HEK293 (cell line): ENCODE measurements around the gene SRP9.

Experiments used
- CTCF ChIA-PET: fragments of 350-600 bp; formaldehyde crosslinking; extraction: SDS; loops from one replicate; lab custom pipeline; 2021; ENCODE audit warnings: antibody characterized with exemption; lab: Yijun Ruan, JAX
- POLR2A ChIA-PET: fragments of 300-600 bp; formaldehyde crosslinking; extraction: SDS; loops from one replicate; lab custom pipeline; 2020; ENCODE audit warnings: antibody characterized with exemption, inconsistent platforms; lab: Yijun Ruan, JAX
- H3K27ac ChIP-seq: fragments of 200-500 bp; sonication (Bioruptor generic); 2 replicates; pipeline ENCODE4 v1.5.1; 2014; ENCODE audit warnings: low read depth, low read length, control low read depth, inconsistent platforms; ENCODE audit errors: extremely low read depth
- H3K36me3 ChIP-seq, 2 experiments: fragments of 200-500 bp in 1 of 2; sonication (Bioruptor generic) in 1 of 2; 1 replicate in 1 of 2; 2 replicates in 1 of 2; pipeline ENCODE4 v1.5.1; 2014 to 2017; ENCODE audit warnings: inconsistent platforms in 2 of 2, low read length in 2 of 2; ENCODE audit not compliant: control insufficient read depth in 2 of 2, insufficient read depth in 1 of 2
- H3K4me1 ChIP-seq: fragments of 200-500 bp; sonication (Bioruptor generic); 2 replicates; pipeline ENCODE4 v1.5.1; 2014; ENCODE audit warnings: mild to moderate bottlenecking, low read length, inconsistent platforms; ENCODE audit not compliant: control insufficient read depth, insufficient read depth
- H3K4me3 ChIP-seq: 2 replicates; pipeline ENCODE4 v1.5.1; 2011; ENCODE audit warnings: low read depth, mild to moderate bottlenecking, control low read depth, low read length, moderate library complexity
- H3K9me3 ChIP-seq: fragments of 200-500 bp; sonication (Bioruptor generic); 2 replicates; pipeline ENCODE4 v1.5.1; 2014; ENCODE audit warnings: low read depth, low read length, inconsistent platforms; ENCODE audit not compliant: control insufficient read depth, insufficient read depth
- REPIN1 ChIP-seq: fragments of 450-650 bp; formaldehyde crosslinking; IDR thresholded peaks from 2 replicates; pipeline ENCODE4 v1.5.1; 2017; ENCODE audit warnings: missing biosample characterization, missing genetic modification characterization, low read depth
- REST ChIP-seq: fragments of 450-650 bp; formaldehyde crosslinking; IDR thresholded peaks from 2 replicates; pipeline ENCODE4 v1.5.1; 2016; ENCODE audit warnings: missing biosample characterization, missing genetic modification characterization
- SP7 ChIP-seq: fragments of 450-650 bp; formaldehyde crosslinking; IDR thresholded peaks from 2 replicates; pipeline ENCODE4 v1.5.1; 2016; ENCODE audit warnings: missing biosample characterization, missing genetic modification characterization
- TCF7L2 ChIP-seq: IDR thresholded peaks from 2 replicates; pipeline ENCODE4 v1.6.1; 2011; ENCODE audit warnings: low read depth, mild to moderate bottlenecking, inconsistent platforms, low read length, moderate library complexity, borderline replicate concordance
- ZNF146 ChIP-seq: fragments of 450-650 bp; formaldehyde crosslinking; IDR thresholded peaks from 2 replicates; pipeline ENCODE4 v1.5.1; 2016; ENCODE audit warnings: missing biosample characterization, missing genetic modification characterization
- ZNF155 ChIP-seq: fragments of 450-650 bp; formaldehyde crosslinking; IDR thresholded peaks from 2 replicates; pipeline ENCODE4 v1.5.1; 2016; ENCODE audit warnings: missing biosample characterization, missing genetic modification characterization
- ZNF184 ChIP-seq: fragments of 450-650 bp; IDR thresholded peaks from 2 replicates; pipeline ENCODE4 v1.5.1; 2018; ENCODE audit warnings: missing biosample characterization, mild to moderate bottlenecking, missing genetic modification characterization
- ZNF211 ChIP-seq: fragments of 450-650 bp; formaldehyde crosslinking; IDR thresholded peaks from 2 replicates; pipeline ENCODE4 v1.5.1; 2016; ENCODE audit warnings: low read depth, missing biosample characterization, missing genetic modification characterization
- ZNF292 ChIP-seq: fragments of 450-650 bp; formaldehyde crosslinking; IDR thresholded peaks from 2 replicates; pipeline ENCODE4 v1.5.1; 2016; ENCODE audit warnings: low read depth, missing biosample characterization, missing genetic modification characterization, borderline replicate concordance
- ZNF324 ChIP-seq: fragments of 450-650 bp; formaldehyde crosslinking; IDR thresholded peaks from 2 replicates; pipeline ENCODE4 v1.5.1; 2016; ENCODE audit warnings: missing biosample characterization, missing genetic modification characterization
- ZNF362 ChIP-seq: fragments of 450-650 bp; formaldehyde crosslinking; IDR thresholded peaks from 2 replicates; pipeline ENCODE4 v1.5.1; 2016; ENCODE audit warnings: missing biosample characterization, missing genetic modification characterization
- ZNF394 ChIP-seq: fragments of 450-650 bp; formaldehyde crosslinking; IDR thresholded peaks from 2 replicates; pipeline ENCODE4 v1.5.1; 2016; ENCODE audit warnings: missing biosample characterization, missing genetic modification characterization, mild to moderate bottlenecking, moderate library complexity, borderline replicate concordance
- ZNF521 ChIP-seq: fragments of 450-650 bp; formaldehyde crosslinking; IDR thresholded peaks from 2 replicates; pipeline ENCODE4 v1.5.1; 2017; ENCODE audit warnings: missing biosample characterization, mild to moderate bottlenecking, missing genetic modification characterization
- ZNF529 ChIP-seq: fragments of 450-650 bp; formaldehyde crosslinking; IDR thresholded peaks from 2 replicates; pipeline ENCODE4 v1.5.1; 2017; ENCODE audit warnings: missing genetic modification characterization, missing biosample characterization; ENCODE audit not compliant: insufficient replicate concordance
- ZNF580 ChIP-seq: fragments of 450-650 bp; formaldehyde crosslinking; IDR thresholded peaks from 2 replicates; pipeline ENCODE4 v1.5.1; 2016; ENCODE audit warnings: missing biosample characterization, missing genetic modification characterization
- ZNF600 ChIP-seq: fragments of 450-650 bp; formaldehyde crosslinking; IDR thresholded peaks from 2 replicates; pipeline ENCODE4 v1.5.1; 2016; ENCODE audit warnings: missing biosample characterization, missing genetic modification characterization
- ZNF645 ChIP-seq: fragments of 450-650 bp; formaldehyde crosslinking; IDR thresholded peaks from 2 replicates; pipeline ENCODE4; 2016; ENCODE audit warnings: missing biosample characterization, missing genetic modification characterization
- ZNF701 ChIP-seq: fragments of 450-650 bp; formaldehyde crosslinking; IDR thresholded peaks from 2 replicates; pipeline ENCODE4 v1.5.1; 2016; ENCODE audit warnings: missing biosample characterization, missing genetic modification characterization
- ZNF76 ChIP-seq: fragments of 450-650 bp; formaldehyde crosslinking; IDR thresholded peaks from 2 replicates; pipeline ENCODE4; 2016; ENCODE audit warnings: low read depth, missing biosample characterization, missing genetic modification characterization, borderline replicate concordance
- ZNF792 ChIP-seq: fragments of 450-650 bp; formaldehyde crosslinking; IDR thresholded peaks from 2 replicates; pipeline ENCODE4 v1.5.1; 2016; ENCODE audit warnings: missing biosample characterization, missing genetic modification characterization
- ZSCAN16 ChIP-seq: fragments of 450-650 bp; formaldehyde crosslinking; IDR thresholded peaks from 2 replicates; pipeline ENCODE4 v1.5.1; 2016; ENCODE audit warnings: missing biosample characterization, missing genetic modification characterization

The SRP9 gene

GRCh38 chr1:225750875-225751824, 26.5 kb upstream of the SRP9 start (continued):
- no peak for TF ChIP-seq ZNF521 (tag by site-specific recombination)

GRCh38 chr1:225752245-225752644, 25.4 kb upstream of the SRP9 start:
- ChIA-PET CTCF (interaction anchor here (0.6 to 1.4 kb wide), 6 partner anchors 12 to 656 kb away, joined by 3 to 8 read pairs (median 4); no protein-coding TSS in a partner anchor), POLR2A (interaction anchor here (0.5 to 1.5 kb wide), 8 partner anchors 10 to 146 kb away, joined by 3 to 6 read pairs (median 4); partner anchors contain the start of gene SRP9)

GRCh38 chr1:225754940-225755641, 22.5 kb upstream of the SRP9 start:
- Histone ChIP-seq H3K9me3 (no peaks in the 10 kb centered on the region), H3K4me1 (peaks cover 6% of the 10 kb centered on the region), H3K4me3 (no peak overlapping the region), H3K27ac (no peak overlapping the region), H3K36me3 (no peaks in the 10 kb centered on the region)
- ChIA-PET CTCF (interaction anchor here (0.7 to 1.5 kb wide), 4 partner anchors 17 to 276 kb away, joined by 3 to 5 read pairs (median 3); no protein-coding TSS in a partner anchor), POLR2A (interaction anchor here (0.6 to 1.3 kb wide), 3 partner anchors 22 to 106 kb away, joined by 4 to 6 read pairs (median 4); partner anchors contain the start of gene SRP9)
- peak; percentile 28; the same call in 1 of the 2 replicates for TF ChIP-seq SP7 (tag by site-specific recombination)
- no peak for TF ChIP-seq ZNF701 (tag by site-specific recombination)
- peak; percentile 18; the same call in 1 of the 2 replicates for TF ChIP-seq ZNF362
- no peak for TF ChIP-seq ZNF792
- TF ChIP-seq ZNF645 (tag by site-specific recombination): no peak
- TF ChIP-seq ZNF155: no peak
- TF ChIP-seq ZNF292 (tag by site-specific recombination): no peak
- TF ChIP-seq TCF7L2: peak; percentile 39; the same call in 1 of the 2 replicates
- peak; percentile 89 for TF ChIP-seq ZNF580 (tag by site-specific recombination)
- no peak for TF ChIP-seq ZNF76 (tag by site-specific recombination)

More at GRCh38 chr1:225752245-225752644, 25.4 kb upstream of the SRP9 start:
- no peaks in the 10 kb centered on the region for H3K9me3 ChIP-seq
- peaks cover 6% of the 10 kb centered on the region for H3K4me1 ChIP-seq
- H3K36me3 ChIP-seq: no peaks in the 10 kb centered on the region
- H3K27ac ChIP-seq: no peak overlapping the region
- H3K4me3 ChIP-seq: no peak overlapping the region
- no peak for TF ChIP-seq ZNF324
- no peak for TF ChIP-seq REPIN1
- TF ChIP-seq ZNF146 (tag by site-specific recombination): no peak
- TF ChIP-seq ZNF529 (tag by site-specific recombination): no peak
- no peak for TF ChIP-seq ZNF211 (tag by site-specific recombination)
- no peak for TF ChIP-seq ZNF600 (tag by site-specific recombination)
- no peak for TF ChIP-seq ZNF184 (tag by site-specific recombination)
- TF ChIP-seq ZNF394 (tag by site-specific recombination): no peak
- TF ChIP-seq ZSCAN16 (tag by site-specific recombination): no peak
- TF ChIP-seq REST (tag by site-specific recombination): no peak
